ENCODE measurements around the gene CCR5.
"Not testable (repeated sequence)": the region's sequence is repeated elsewhere in the genome, so short reads cannot be mapped to it uniquely, and the experiment has no call there.

The CCR5 gene

DNA sequence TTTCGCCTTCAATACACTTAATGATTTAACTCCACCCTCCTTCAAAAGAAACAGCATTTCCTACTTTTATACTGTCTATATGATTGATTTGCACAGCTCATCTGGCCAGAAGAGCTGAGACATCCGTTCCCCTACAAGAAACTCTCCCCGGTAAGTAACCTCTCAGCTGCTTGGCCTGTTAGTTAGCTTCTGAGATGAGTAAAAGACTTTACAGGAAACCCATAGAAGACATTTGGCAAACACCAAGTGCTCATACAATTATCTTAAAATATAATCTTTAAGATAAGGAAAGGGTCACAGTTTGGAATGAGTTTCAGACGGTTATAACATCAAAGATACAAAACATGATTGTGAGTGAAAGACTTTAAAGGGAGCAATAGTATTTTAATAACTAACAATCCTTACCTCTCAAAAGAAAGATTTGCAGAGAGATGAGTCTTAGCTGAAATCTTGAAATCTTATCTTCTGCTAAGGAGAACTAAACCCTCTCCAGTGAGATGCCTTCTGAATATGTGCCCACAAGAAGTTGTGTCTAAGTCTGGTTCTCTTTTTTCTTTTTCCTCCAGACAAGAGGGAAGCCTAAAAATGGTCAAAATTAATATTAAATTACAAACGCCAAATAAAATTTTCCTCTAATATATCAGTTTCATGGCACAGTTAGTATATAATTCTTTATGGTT is at the start of gene CCR5:
TSS of gene CCR5 (plus strand) at position 108 of the 680 bp plus-strand sequence. CDS start 1,957 bp downstream, outside the sequence.
- no peak for DNase-seq (ENCODE audit: low spot score)

DNA sequence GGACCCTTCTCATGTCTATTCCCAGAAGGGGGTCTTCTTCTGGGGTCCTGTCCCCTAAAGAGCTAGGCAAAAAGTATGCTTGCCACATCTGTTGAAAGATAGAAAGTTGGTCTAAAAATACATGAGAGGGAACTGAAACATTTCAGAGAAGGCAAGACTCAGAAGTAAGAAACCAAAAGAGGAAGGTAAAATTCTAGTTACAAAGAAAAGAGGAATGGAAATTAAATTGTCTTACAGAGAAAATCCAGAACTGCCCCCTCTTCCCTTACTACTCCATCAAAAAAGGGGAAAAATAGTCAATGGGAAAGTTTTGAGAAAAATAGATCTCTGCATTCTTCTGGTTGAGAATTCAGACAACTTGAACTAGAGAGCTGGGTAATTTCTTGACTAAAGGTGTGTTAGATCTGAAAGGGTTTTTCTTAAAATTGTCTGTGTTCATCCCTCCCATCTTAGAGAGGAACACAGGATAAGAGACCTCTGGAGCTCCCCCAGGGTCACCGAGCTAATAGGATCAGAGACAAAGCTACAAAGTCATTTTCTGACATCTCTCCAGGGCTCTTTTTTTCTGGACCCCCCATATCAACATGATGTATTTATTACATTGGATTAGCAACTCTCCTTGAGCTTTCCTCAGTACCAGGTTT is 49.2 kb upstream of the CCR5 start:
- no peak for DNase-seq (ENCODE audit: low spot score)

DNA sequence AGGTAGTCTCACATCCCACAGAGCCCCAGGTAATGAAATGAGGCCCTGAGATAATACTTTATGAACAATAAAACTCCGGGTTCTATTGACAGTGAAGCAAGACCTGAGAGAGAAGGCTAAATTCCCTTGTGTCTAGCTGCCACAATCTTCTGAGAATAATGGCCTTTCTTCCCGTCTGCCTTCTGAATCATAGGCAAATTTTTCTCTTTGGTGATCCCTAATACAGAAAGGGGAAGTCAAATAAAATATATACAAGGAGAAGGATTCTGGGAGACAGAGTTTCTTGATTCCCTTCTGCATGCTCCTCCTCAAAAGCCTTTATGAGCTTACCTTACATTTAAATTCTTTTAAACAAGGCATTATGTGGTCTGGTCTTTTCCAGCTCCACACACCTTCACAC is 46.7 kb upstream of the CCR5 start:
- DNase-seq (ENCODE audit: low spot score), result no peak

GRCh38 chr3:46325645-46326300 is 45.0 kb upstream of the CCR5 start:
- no peak for DNase-seq (ENCODE audit: low spot score)

DNA sequence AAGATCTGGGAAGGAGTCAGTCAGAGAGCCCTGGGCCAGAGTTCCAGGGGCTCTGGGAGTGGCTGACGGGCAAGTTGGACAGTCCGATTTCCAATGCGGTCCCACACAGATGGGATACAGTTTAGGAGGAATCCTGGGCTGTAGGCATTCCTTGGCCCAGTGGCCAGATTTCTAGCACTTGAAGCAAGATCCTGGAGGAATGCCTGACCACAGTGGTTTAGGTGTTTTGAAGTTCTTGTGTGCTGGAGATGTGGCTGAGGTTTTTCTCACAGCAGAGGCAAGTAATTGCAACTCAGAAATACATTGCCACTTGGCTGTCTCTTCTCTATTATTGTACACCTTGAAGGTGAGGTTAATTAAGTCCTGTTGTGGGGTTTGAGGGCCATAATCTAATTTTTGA is 40.1 kb upstream of the CCR5 start:
- not testable (repeated sequence) for DNase-seq (ENCODE audit: low spot score)

DNA sequence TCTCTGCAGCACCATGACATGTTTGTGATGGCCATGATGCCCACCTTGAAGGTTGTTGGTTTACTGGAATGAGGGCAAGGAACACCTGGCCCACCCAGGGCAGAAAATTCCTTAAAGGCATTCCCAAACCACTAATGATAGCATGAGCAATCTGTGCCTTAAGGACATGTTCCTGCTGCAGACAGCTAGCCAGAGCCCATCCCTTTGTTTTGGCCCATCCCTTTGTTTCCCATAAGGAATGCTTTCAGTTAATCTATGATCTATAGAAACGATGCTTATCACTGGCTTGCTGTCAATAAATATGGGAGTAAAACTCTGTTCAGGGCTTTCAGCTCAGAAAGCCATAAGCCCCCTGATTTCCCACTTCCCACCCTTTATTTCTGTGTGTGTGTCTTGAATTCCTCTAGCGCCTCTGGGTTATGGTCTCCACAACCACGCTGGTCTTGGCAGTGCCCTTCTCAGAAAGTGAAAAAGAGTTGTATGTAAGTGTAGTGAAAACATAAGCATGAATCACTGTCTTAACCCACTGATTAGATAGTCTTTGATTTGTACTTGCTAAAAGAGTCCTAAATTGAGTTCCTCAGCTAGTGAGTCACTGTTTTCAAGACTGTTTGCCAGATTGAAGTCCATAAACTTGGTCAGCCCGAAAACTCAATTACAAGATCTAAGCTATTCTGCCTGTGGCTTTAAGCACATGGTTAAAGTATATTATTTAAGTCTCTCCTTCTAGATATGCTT is 35.8 kb upstream of the CCR5 start:
- peak; percentile 36 for DNase-seq (ENCODE audit: low spot score)

- no peak for DNase-seq (ENCODE audit: low spot score)
Observed at GRCh38 chr3:46335541-46335940, 35.2 kb upstream of the CCR5 start.

- no peak for DNase-seq (ENCODE audit: low spot score)
Observed at GRCh38 chr3:46337911-46338310, 32.8 kb upstream of the CCR5 start.

GRCh38 chr3:46338840-46339239 is 31.9 kb upstream of the CCR5 start:
- no peak for DNase-seq (ENCODE audit: low spot score)

GRCh38 chr3:46344476-46344875 is 26.3 kb upstream of the CCR5 start:
- no peak for DNase-seq (ENCODE audit: low spot score)

GRCh38 chr3:46348823-46349482 is 21.8 kb upstream of the CCR5 start:
- no peak for DNase-seq (ENCODE audit: low spot score)

DNA sequence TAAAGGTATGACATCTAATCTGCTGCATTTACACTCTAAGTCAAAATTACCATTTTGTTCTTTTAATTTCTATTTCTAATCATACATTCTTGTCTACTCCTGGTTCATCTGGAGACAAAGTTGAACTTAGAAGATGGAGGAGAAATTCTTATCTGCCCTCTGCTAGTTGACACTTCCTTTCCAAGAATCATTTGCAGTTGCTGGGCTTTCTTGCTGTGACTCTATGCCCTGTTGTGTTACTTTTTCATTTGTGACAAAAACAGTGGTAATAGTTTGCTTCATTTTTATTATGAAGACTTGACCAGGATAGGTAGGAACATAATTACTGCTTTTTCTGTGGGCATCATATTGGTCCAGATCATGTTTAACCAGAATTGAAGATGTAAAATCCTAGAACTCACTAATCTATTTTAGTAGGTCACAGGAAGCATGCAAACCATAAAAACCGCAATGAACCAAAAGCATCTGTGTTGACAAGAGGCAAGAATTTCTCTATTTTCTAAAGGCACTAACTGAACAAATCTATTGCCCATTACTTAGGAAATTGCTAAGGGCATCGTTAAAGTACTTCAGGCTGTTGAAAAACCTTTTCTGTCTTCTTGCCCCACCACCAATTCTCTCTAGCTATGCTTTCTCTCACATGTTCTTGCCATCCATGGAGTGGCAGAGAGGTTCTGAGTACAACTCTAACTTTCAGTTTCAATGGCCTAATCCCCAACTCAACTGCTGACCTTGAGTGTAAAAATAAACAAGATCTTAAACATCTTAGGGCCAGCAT is 21.1 kb upstream of the CCR5 start:
- no peak for DNase-seq (ENCODE audit: low spot score)

DNA sequence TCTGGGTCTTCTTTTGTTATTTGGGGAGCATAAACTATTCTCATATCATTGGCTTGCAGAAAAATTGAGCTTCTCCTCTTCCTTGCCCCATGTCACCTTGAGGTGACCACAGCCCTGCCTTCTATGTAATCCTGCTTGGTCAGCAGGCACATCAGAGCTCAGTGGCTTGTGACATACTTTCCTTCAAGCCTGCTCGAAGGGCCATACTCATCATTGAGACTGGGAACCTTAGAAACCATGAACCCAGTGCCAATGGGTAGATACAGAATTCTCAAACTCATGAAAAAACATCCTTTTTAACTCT is 20.5 kb upstream of the CCR5 start:
- no peak for DNase-seq (ENCODE audit: low spot score)

DNA sequence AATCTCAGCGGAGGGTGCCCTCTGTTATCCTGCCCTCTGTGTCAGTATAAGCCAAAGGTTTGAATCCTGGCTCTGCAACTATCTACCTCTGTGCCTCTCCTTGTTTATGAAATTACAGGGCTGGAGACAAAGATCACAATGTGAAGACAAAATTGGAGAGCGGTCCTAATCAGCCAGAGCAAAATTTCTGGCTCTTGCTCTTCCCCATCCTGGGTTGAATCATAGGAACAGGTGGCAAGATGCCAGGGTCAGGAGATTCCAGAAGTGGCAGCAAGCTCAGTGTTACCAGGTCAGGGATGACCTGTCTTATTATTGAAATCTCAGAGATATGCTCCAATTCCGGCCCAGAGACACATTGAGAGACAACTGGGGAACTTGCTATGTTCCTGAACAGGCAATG is 19.1 kb upstream of the CCR5 start:
- DNase-seq (ENCODE audit: low spot score), result peak; percentile 5

GRCh38 chr3:46353090-46353489 is 17.7 kb upstream of the CCR5 start:
- no peak for DNase-seq (ENCODE audit: low spot score)

DNA sequence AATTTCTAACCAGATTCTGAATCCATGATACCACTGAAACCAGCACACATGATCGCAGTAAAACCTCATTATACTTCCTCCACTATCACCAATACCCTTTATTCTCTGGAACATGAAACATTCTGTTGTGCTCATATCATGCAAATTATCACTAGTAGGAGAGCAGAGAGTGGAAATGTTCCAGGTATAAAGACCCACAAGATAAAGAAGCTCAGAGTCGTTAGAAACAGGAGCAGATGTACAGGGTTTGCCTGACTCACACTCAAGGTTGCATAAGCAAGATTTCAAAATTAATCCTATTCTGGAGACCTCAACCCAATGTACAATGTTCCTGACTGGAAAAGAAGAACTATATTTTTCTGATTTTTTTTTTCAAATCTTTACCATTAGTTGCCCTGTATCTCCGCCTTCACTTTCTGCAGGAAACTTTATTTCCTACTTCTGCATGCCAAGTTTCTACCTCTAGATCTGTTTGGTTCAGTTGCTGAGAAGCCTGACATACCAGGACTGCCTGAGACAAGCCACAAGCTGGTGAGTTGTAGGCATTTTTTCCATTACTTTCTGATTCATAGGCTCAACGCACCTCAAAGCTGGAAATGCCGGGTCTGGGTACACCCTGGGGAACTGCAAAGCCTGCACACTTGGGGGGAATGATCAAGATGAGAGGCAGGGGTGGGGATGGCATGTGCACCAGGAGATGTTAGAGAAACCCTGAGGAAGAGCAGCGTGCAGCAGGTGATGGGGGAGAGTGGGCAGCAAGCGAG is 16.9 kb upstream of the CCR5 start, which contains the start of gene CCR2:
TSS of gene CCR2 (plus strand) at position 465 of the 764 bp plus-strand sequence. CDS start 3,417 bp downstream, outside the sequence.
- no peak for DNase-seq (ENCODE audit: low spot score)

DNA sequence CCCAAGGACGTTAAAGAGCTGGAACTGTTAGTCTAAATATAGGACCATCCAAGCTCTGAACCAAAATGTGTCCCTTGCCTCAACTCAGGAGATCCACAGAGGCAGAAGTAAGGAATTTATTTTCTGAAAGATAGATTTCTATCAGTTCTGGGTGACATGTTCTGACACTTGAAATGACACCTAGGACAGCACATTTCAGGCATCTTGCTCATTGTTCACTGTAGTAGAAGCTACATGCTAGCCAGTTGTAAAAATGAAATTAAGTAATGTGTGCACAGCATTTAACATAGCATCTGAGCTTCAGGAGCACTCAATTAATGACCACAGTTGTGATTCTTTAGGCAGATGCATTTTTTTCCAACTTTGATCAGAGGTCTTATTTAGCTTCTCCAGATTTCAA is 16.3 kb upstream of the CCR5 start:
- no peak for DNase-seq (ENCODE audit: low spot score)

DNA sequence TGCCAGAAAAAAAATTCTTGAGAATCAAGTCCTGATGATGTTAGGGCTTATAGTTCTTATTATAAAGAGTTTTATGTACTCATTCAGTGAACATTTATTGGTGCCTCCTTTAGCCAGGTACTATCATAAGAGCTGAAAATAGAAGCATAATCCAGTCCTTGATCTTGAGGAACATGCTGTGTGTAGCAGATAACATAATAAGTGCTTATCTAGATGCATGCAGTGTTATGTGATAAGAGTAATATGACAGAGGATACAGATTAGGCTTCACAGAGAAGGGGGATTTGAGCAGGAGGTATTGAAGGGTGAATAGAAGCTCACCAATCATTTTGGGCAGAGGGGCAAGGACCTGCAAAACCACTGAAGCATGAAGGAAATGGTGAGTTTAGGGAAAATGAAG is 15.8 kb upstream of the CCR5 start:
- no peak for DNase-seq (ENCODE audit: low spot score)

GRCh38 chr3:46356276-46356675 is 14.5 kb upstream of the CCR5 start:
- no peak for DNase-seq (ENCODE audit: low spot score)

GRCh38 chr3:46356909-46357308 is 13.8 kb upstream of the CCR5 start:
- no peak for DNase-seq (ENCODE audit: low spot score)

DNA sequence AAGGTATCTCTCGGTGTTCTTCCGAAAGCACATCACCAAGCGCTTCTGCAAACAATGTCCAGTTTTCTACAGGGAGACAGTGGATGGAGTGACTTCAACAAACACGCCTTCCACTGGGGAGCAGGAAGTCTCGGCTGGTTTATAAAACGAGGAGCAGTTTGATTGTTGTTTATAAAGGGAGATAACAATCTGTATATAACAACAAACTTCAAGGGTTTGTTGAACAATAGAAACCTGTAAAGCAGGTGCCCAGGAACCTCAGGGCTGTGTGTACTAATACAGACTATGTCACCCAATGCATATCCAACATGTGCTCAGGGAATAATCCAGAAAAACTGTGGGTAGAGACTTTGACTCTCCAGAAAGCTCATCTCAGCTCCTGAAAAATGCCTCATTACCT is 12.3 kb upstream of the CCR5 start:
- no peak for DNase-seq (ENCODE audit: low spot score)

All from LoVo (cell line).